WTC11 (cell line): Measurements from ENCODE around the gene CREBRF.

Experiments used
- E2F1 ChIP-seq: sonication (generic); formaldehyde crosslinking; IDR thresholded peaks from 2 replicates; pipeline ENCODE4 v1.8.0; 2022; ENCODE audit warnings: mild to moderate bottlenecking, missing genetic modification reagents
- NFE2L1 ChIP-seq: sonication (generic); formaldehyde crosslinking; IDR thresholded peaks from 2 replicates; pipeline ENCODE4 v1.8.1; 2023; ENCODE audit warnings: missing genetic modification reagents
- NR2C2 ChIP-seq: sonication (generic); formaldehyde crosslinking; IDR thresholded peaks from 2 replicates; pipeline ENCODE4 v1.8.0; 2022; ENCODE audit warnings: mild to moderate bottlenecking, missing genetic modification reagents
- TEAD4 ChIP-seq: sonication (generic); formaldehyde crosslinking; IDR thresholded peaks from 2 replicates; pipeline ENCODE4 v1.8.0; 2022; ENCODE audit warnings: mild to moderate bottlenecking, missing genetic modification reagents
- TF ChIP-seq, protein P1 (sequence below): fragments of 200-600 bp; IDR thresholded peaks from 2 replicates; pipeline ENCODE4 v1.8.0; 2022; ENCODE audit warnings: antibody characterized with exemption
- TF ChIP-seq, protein P2 (sequence below): sonication (generic); formaldehyde crosslinking; IDR thresholded peaks from 2 replicates; pipeline ENCODE4 v1.8.1; 2023; ENCODE audit warnings: mild to moderate bottlenecking, missing genetic modification reagents, moderate library complexity

DNA sequence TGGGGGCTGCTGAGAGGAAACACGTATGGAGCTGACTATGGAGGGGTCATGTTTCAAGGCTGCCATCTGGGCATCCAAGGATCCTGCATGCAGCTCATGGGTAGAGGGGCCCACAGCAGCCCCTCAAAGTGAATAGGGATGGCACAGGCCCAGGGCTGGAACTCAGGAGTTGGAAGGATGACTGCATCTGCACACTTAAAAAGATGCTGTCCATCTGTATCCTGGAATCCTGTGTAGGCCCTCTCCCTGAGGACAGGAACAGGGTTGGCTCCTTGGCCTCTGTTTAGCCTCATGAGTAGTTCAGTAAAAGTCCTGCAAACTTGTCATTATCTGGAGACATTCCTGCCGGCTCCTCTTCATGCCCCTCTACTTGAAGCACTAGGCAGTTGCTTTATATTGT lies 92.2 kb downstream of the CREBRF start:
- TF ChIP-seq NR2C2 (CRISPR knock-in tag) (no peak), TEAD4 (no peak), NFE2L1 (no peak), E2F1 (CRISPR knock-in tag) (no peak)
- TF ChIP-seq, protein P1, sequence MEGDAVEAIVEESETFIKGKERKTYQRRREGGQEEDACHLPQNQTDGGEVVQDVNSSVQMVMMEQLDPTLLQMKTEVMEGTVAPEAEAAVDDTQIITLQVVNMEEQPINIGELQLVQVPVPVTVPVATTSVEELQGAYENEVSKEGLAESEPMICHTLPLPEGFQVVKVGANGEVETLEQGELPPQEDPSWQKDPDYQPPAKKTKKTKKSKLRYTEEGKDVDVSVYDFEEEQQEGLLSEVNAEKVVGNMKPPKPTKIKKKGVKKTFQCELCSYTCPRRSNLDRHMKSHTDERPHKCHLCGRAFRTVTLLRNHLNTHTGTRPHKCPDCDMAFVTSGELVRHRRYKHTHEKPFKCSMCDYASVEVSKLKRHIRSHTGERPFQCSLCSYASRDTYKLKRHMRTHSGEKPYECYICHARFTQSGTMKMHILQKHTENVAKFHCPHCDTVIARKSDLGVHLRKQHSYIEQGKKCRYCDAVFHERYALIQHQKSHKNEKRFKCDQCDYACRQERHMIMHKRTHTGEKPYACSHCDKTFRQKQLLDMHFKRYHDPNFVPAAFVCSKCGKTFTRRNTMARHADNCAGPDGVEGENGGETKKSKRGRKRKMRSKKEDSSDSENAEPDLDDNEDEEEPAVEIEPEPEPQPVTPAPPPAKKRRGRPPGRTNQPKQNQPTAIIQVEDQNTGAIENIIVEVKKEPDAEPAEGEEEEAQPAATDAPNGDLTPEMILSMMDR = no peak
- TF ChIP-seq, protein P2, sequence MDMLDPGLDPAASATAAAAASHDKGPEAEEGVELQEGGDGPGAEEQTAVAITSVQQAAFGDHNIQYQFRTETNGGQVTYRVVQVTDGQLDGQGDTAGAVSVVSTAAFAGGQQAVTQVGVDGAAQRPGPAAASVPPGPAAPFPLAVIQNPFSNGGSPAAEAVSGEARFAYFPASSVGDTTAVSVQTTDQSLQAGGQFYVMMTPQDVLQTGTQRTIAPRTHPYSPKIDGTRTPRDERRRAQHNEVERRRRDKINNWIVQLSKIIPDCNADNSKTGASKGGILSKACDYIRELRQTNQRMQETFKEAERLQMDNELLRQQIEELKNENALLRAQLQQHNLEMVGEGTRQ (CRISPR knock-in tag) = no peak
